GM20000 (cell line): ENCODE data around the gene MTOR.
"Not testable (repeated sequence)": the region's sequence is repeated elsewhere in the genome, so short reads cannot be mapped to it uniquely, and the experiment has no call there.

Source experiments
- DNase-seq: peaks from one replicate; pipeline ENCODE4 v3.0.0; 2012; ENCODE audit warnings: low spot score
- CTCF ChIP-seq: IDR thresholded peaks from 2 replicates; pipeline ENCODE4 v1.5.1; 2012; ENCODE audit warnings: mild to moderate bottlenecking, control low read depth; ENCODE audit errors: extremely low read depth, missing control alignments

MTOR gene

GRCh38 chr1:11298390-11299224 lies 36.3 kb upstream of the MTOR start:
- no peak for DNase-seq
- TF ChIP-seq CTCF: no peak

- not testable (repeated sequence) for DNase-seq
Observed at GRCh38 chr1:11297774-11298173, 35.4 kb upstream of the MTOR start.

GRCh38 chr1:11295905-11296304 lies 33.6 kb upstream of the MTOR start:
- TF ChIP-seq CTCF: no peak
- no peak for DNase-seq

GRCh38 chr1:11294951-11295350 lies 32.6 kb upstream of the MTOR start:
- no peak for DNase-seq
- TF ChIP-seq CTCF: no peak

- no peak for DNase-seq
- no peak for TF ChIP-seq CTCF
Observed at GRCh38 chr1:11293856-11294255, 31.5 kb upstream of the MTOR start.

DNA sequence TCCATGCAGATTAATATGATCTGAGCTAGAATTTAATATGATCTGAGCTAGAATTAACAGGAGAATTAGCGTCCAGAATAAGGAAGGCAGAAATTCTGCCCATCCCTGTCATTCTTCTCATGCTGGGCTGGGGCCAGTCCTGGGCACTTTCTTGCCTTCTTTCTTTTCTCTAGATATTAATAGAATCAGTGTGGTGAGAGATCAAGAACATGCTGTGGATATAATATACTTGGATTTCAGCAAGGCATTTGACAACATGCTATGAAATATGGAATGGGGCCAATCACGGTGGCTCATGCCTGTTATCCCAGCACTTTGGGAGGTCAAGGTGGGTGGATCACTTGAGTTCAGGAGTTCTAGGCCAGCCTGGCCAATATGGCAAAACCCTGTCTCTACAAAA lies 28.7 kb upstream of the MTOR start:
- DNase-seq: no peak
- TF ChIP-seq CTCF: no peak

DNA sequence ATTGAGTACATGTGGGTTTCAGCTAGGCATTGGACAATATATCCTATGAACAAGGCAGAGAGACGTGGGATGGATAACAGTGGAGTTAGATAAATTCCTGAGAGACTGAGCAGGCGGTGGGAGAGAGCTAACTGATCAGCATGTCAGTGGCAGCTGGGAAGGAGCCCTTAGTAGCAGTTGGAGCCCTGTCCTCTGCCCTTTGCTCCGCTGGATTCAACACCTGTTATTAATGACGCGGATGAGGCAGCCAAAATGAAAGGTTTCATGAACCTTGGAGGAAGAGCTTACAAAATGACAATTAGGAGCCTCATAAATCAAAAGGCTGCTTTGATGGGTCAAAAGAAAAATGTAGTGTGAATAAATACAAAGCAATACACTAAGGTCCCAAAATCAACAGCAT lies 26.7 kb upstream of the MTOR start:
- no peak for DNase-seq

More for the DNA sequence above, 26.7 kb upstream of the MTOR start:
- no peak for TF ChIP-seq CTCF
